ENCODE data around the gene ARFGAP2.
"Not testable (repeated sequence)": the region's sequence is repeated elsewhere in the genome, so short reads cannot be mapped to it uniquely, and the experiment has no call there.

The ARFGAP2 gene

DNA sequence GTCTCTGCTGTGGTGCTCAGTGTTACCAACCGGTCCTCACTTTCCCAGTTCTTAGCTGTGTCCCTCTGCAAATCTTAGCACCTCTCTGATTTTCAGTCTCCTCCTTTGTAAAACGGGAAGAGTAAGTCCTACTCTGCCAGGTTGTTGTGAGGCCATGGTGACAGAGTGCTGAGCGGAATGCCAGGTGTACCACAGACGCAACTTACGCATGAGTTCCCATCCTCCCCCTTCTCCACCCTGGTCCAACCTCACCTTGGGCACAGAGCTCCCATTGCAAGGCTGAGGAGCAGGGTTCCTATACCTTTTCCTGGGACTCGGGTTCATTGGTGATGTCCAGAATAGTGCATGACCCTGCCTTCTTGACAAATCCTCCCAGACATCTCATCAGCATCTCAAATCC, 30.8 kb upstream of the ARFGAP2 start:
- Histone ChIP-seq H3K4me1 (ENCODE audit: control insufficient read depth, insufficient read depth, low read length) (peaks cover 7% of the 10 kb centered on the region), H3K36me3 (ENCODE audit: control insufficient read depth, insufficient read depth, low read length) (no peaks in the 10 kb centered on the region), H3K27me3 (ENCODE audit: control insufficient read depth, insufficient read depth, low read length) (no peaks in the 10 kb centered on the region), H3K9ac (ENCODE audit: low read depth, low read length) (no peak overlapping the region), H3K9me3 (ENCODE audit: control insufficient read depth, insufficient read depth, low read length) (no peaks in the 10 kb centered on the region), H3K4me3 (ENCODE audit: low read depth, low read length) (no peak overlapping the region)

DNA sequence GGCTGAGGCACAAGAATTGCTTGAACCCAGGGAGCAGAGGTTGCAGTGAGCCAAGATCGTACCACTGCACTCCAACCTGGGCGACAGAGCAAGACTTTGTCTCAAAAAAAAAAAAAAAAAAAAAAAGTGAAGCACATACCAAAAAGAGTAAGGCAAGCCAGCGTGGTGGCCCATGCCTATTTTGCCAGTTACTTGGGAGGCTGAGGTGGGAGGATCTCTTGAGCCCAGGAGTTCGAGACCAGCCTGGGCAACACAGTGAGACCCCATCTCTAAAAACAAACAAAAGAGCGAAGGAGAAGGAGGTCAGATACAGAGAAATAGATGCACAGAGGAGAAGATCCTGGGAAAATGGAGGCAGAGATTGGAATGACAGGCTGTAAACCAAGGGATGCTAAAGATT, 29.9 kb upstream of the ARFGAP2 start:
- H3K9me3 ChIP-seq (ENCODE audit: control insufficient read depth, insufficient read depth, low read length); H3K36me3 ChIP-seq (ENCODE audit: control insufficient read depth, insufficient read depth, low read length); H3K4me3 ChIP-seq (ENCODE audit: low read depth, low read length); H3K27me3 ChIP-seq (ENCODE audit: control insufficient read depth, insufficient read depth, low read length); H3K9ac ChIP-seq (ENCODE audit: low read depth, low read length); H3K4me1 ChIP-seq (ENCODE audit: control insufficient read depth, insufficient read depth, low read length): not testable (repeated sequence)

DNA sequence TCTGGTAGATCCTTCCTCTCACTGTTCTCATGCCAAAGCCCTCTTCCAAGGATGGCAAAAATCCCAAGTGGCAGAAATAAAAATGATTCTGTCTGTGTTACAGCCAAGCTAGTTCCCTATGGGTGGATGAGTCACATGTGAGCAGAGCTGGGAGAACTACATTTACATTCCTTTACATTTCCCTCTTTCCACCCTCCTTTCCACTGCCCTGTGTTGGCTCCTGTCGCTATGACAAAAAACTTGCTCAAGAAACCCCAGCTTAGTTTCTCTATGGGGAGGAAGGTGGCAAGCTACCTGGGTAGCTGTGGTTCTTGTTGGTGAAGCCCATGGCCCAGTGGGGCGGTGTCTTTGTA, 27.9 kb upstream of the ARFGAP2 start:
- H3K4me3 ChIP-seq (ENCODE audit: low read depth, low read length): no peak overlapping the region

DNA sequence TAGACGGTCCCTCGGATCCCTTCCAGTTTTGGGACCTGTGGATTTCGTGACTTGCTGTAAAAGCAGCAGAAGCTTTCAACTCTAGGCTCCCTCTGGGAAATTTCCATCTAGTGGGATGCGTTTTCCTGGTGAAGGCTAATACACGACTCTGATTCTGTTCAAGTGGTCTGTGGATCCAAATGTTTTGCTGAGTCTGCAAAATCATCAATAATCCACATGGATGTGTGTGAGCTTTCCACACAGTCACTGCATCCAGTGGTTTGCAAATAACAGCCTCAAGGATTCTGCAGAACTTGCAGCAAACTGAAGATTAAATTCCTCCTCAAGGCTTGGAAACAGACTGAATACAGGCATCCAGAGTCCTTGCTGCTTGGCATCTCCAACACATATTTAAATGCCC, 25.9 kb upstream of the ARFGAP2 start:
- Histone ChIP-seq H3K9me3 (ENCODE audit: control insufficient read depth, insufficient read depth, low read length) (no peaks in the 10 kb centered on the region), H3K36me3 (ENCODE audit: control insufficient read depth, insufficient read depth, low read length) (no peaks in the 10 kb centered on the region), H3K27me3 (ENCODE audit: control insufficient read depth, insufficient read depth, low read length) (no peaks in the 10 kb centered on the region), H3K4me1 (ENCODE audit: control insufficient read depth, insufficient read depth, low read length) (peaks cover 7% of the 10 kb centered on the region), H3K9ac (ENCODE audit: low read depth, low read length) (no peak overlapping the region), H3K4me3 (ENCODE audit: low read depth, low read length) (no peak overlapping the region)

More for the DNA sequence above, 27.9 kb upstream of the ARFGAP2 start:
- Histone ChIP-seq H3K9ac (ENCODE audit: low read depth, low read length) (no peak overlapping the region), H3K27me3 (ENCODE audit: control insufficient read depth, insufficient read depth, low read length) (no peaks in the 10 kb centered on the region), H3K4me1 (ENCODE audit: control insufficient read depth, insufficient read depth, low read length) (peaks cover 7% of the 10 kb centered on the region), H3K9me3 (ENCODE audit: control insufficient read depth, insufficient read depth, low read length) (no peaks in the 10 kb centered on the region), H3K36me3 (ENCODE audit: control insufficient read depth, insufficient read depth, low read length) (no peaks in the 10 kb centered on the region)

DNA sequence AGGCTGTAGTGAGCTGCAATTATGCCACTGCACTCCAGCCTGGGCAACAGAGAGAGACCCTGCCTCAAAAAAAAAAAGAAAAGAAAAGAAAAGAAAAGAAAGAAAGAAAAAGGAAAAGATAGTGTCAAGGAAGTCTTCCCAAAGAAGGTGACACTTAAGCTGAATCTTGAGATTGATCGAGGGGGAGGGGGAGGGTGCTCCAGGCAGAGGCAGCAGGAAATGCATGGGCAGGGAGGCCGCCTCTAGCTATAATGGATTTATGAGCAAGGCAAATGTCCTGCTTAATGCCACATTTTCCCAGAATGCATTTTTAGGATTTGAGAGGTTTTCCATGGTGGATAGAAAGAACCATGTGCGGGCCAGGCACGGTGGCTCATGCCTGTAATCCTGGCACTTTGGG, 24.3 kb upstream of the ARFGAP2 start:
- H3K9me3 ChIP-seq (ENCODE audit: control insufficient read depth, insufficient read depth, low read length): no peaks in the 10 kb centered on the region
- H3K4me1 ChIP-seq (ENCODE audit: control insufficient read depth, insufficient read depth, low read length): peaks cover 7% of the 10 kb centered on the region
- H3K9ac ChIP-seq (ENCODE audit: low read depth, low read length): no peak overlapping the region
- no peaks in the 10 kb centered on the region for H3K27me3 ChIP-seq (ENCODE audit: control insufficient read depth, insufficient read depth, low read length)
- H3K4me3 ChIP-seq (ENCODE audit: low read depth, low read length): no peak overlapping the region
- H3K36me3 ChIP-seq (ENCODE audit: control insufficient read depth, insufficient read depth, low read length): no peaks in the 10 kb centered on the region

DNA sequence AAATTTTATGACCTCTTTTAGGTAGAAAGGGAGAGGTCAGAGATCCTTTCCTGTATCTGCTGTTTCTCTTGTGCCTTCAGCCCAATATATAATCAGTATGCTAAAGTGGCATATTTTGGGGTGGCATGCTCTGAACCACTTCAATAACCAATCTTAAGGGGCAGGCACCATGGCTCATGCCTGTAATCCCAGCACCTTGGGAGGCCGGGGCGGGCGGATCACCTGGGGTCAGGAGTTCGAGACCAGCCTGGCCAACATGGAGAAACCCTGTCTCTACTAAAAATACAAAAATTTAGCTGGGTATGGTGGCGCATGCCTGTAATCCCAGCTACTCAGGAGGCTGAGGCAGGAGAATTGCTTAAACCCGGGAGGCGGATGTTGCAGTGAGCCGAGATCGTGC, 21.5 kb upstream of the ARFGAP2 start:
- not testable (repeated sequence) for H3K9me3 ChIP-seq (ENCODE audit: control insufficient read depth, insufficient read depth, low read length); H3K9ac ChIP-seq (ENCODE audit: low read depth, low read length); H3K4me1 ChIP-seq (ENCODE audit: control insufficient read depth, insufficient read depth, low read length); H3K4me3 ChIP-seq (ENCODE audit: low read depth, low read length); H3K36me3 ChIP-seq (ENCODE audit: control insufficient read depth, insufficient read depth, low read length); H3K27me3 ChIP-seq (ENCODE audit: control insufficient read depth, insufficient read depth, low read length)

DNA sequence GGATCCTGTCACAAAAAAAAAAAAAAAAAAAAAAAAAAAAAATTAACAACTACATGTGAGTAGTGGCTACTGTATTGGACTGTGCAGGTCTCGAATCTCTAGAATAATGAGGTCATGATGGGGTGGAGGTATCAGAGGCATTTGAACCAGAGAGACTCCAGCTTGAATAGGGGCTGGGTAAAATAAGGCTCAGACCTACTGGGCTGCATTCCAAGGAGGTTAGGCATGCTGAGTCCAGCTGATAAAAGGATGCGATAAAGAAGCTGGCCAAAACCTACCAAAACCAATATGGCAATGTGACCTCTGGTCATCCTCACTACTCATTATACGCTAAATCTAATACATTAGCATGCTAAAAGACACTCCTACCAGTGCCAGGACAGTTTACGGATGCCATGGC, 15.4 kb upstream of the ARFGAP2 start:
- peaks cover 8% of the 10 kb centered on the region for H3K27me3 ChIP-seq (ENCODE audit: control insufficient read depth, insufficient read depth, low read length)
- no peaks in the 10 kb centered on the region for H3K9me3 ChIP-seq (ENCODE audit: control insufficient read depth, insufficient read depth, low read length)
- H3K4me3 ChIP-seq (ENCODE audit: low read depth, low read length): no peak overlapping the region
- no peaks in the 10 kb centered on the region for H3K36me3 ChIP-seq (ENCODE audit: control insufficient read depth, insufficient read depth, low read length)
- H3K4me1 ChIP-seq (ENCODE audit: control insufficient read depth, insufficient read depth, low read length): no peaks in the 10 kb centered on the region
- H3K9ac ChIP-seq (ENCODE audit: low read depth, low read length): no peak overlapping the region

DNA sequence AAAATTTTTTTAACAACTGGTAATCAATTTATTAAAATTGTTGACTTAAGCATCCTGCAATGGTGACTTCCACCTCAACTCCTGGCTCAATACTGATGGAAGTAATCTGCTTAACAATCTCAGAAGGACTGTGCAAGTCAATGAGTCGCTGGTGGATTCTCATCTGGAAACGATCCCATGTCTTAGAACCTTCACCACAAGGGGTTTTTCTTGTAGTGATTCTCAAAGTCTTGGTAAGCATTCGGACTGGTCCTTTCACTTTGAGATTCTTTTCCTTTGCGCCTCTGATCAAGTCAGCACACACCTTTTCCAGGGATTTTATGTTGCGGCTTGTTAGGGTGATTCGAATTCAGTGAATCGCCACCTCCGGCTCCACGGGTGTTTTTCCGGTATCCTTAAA, 14.5 kb upstream of the ARFGAP2 start:
- not testable (repeated sequence) for H3K27me3 ChIP-seq (ENCODE audit: control insufficient read depth, insufficient read depth, low read length); H3K4me3 ChIP-seq (ENCODE audit: low read depth, low read length); H3K9me3 ChIP-seq (ENCODE audit: control insufficient read depth, insufficient read depth, low read length); H3K36me3 ChIP-seq (ENCODE audit: control insufficient read depth, insufficient read depth, low read length); H3K9ac ChIP-seq (ENCODE audit: low read depth, low read length); H3K4me1 ChIP-seq (ENCODE audit: control insufficient read depth, insufficient read depth, low read length)

DNA sequence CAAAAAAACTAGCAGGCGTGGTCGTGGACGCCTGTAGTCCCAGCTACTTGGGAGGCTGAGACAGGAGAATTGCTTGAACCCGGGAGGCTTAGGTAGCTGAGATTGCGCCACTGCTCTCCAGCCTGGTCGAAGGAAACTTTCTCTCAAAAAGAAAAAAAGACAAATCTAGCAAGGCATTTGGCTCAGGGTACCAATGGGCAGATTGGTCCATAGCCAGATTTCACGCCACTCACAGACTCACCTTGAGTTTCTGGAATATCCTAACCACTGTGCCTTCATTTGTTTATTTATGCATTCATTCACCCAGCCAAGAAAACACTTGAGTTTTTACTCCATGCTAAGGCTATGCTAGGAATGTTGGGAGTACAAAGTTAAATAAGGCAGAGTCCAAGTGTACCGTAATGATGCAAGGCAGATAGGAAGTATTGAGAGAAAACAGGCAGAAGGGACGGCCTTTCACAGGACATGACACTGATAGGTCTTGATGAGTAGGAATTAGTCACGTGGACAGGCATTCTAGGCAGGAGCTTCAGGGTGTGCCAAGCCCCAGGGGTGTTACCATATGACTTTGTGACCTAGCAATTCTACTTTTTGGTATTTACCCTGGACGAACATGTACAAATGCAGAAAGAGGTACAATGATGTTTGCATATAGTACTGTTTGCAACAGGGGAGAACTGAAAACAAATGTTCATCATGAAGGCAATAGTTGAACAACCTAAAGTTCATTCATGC, 12.6 kb upstream of the ARFGAP2 start:
- peaks cover 2% of the 10 kb centered on the region for H3K4me1 ChIP-seq (ENCODE audit: control insufficient read depth, insufficient read depth, low read length)
- no peak overlapping the region for H3K4me3 ChIP-seq (ENCODE audit: low read depth, low read length)
- H3K27me3 ChIP-seq (ENCODE audit: control insufficient read depth, insufficient read depth, low read length): peaks cover 8% of the 10 kb centered on the region
- no peak overlapping the region for H3K9ac ChIP-seq (ENCODE audit: low read depth, low read length)
- no peaks in the 10 kb centered on the region for H3K9me3 ChIP-seq (ENCODE audit: control insufficient read depth, insufficient read depth, low read length)
- no peaks in the 10 kb centered on the region for H3K36me3 ChIP-seq (ENCODE audit: control insufficient read depth, insufficient read depth, low read length)

DNA sequence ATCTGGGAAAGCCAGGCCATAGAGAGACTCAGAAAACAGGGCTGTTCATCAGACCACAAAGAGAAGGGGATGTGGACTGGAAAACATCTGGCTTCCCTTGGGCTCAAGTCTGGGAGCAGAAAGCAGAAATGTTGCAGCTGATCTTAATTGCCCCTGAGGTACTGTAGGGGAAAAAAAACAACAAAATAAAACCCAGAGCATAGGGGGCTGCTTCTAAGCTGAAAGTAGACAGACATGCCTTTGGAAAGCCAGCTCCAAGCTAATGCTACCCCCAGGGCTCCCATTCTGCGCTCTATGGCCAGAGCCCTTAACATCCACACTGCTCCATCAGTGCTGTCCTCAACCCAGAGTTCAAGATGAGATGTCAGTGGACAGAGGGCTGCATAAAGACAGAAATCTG, 11.6 kb upstream of the ARFGAP2 start:
- Histone ChIP-seq H3K9ac (ENCODE audit: low read depth, low read length) (no peak overlapping the region), H3K4me3 (ENCODE audit: low read depth, low read length) (no peak overlapping the region), H3K4me1 (ENCODE audit: control insufficient read depth, insufficient read depth, low read length) (peaks cover 5% of the 10 kb centered on the region), H3K27me3 (ENCODE audit: control insufficient read depth, insufficient read depth, low read length) (peaks cover 8% of the 10 kb centered on the region), H3K36me3 (ENCODE audit: control insufficient read depth, insufficient read depth, low read length) (peaks cover 4% of the 10 kb centered on the region), H3K9me3 (ENCODE audit: control insufficient read depth, insufficient read depth, low read length) (no peaks in the 10 kb centered on the region)

DNA sequence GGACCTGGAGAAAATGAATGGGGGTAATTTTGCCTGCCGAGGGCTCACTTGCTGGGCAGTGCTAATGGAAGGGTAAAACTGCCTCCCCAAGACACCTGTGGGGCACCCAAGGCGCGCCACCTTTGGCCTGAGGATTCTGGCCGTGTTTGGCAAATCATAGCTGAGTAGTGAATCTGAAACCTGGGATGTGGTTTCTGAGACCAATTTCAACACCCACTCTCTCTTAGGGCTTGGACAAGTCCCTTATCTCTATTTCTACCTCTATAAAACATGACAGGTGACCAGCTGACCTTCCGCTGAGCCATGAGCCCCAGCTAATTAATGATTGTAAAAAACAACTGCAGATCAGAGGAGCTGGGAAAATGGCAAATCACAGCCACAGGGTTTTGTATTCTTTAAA, 11.0 kb upstream of the ARFGAP2 start:
- Histone ChIP-seq H3K9me3 (ENCODE audit: control insufficient read depth, insufficient read depth, low read length) (no peaks in the 10 kb centered on the region), H3K36me3 (ENCODE audit: control insufficient read depth, insufficient read depth, low read length) (peaks cover 5% of the 10 kb centered on the region), H3K4me1 (ENCODE audit: control insufficient read depth, insufficient read depth, low read length) (peaks cover 5% of the 10 kb centered on the region), H3K27me3 (ENCODE audit: control insufficient read depth, insufficient read depth, low read length) (peaks cover 8% of the 10 kb centered on the region), H3K4me3 (ENCODE audit: low read depth, low read length) (peak overlapping the region; percentile 66), H3K9ac (ENCODE audit: low read depth, low read length) (no peak overlapping the region)

DNA sequence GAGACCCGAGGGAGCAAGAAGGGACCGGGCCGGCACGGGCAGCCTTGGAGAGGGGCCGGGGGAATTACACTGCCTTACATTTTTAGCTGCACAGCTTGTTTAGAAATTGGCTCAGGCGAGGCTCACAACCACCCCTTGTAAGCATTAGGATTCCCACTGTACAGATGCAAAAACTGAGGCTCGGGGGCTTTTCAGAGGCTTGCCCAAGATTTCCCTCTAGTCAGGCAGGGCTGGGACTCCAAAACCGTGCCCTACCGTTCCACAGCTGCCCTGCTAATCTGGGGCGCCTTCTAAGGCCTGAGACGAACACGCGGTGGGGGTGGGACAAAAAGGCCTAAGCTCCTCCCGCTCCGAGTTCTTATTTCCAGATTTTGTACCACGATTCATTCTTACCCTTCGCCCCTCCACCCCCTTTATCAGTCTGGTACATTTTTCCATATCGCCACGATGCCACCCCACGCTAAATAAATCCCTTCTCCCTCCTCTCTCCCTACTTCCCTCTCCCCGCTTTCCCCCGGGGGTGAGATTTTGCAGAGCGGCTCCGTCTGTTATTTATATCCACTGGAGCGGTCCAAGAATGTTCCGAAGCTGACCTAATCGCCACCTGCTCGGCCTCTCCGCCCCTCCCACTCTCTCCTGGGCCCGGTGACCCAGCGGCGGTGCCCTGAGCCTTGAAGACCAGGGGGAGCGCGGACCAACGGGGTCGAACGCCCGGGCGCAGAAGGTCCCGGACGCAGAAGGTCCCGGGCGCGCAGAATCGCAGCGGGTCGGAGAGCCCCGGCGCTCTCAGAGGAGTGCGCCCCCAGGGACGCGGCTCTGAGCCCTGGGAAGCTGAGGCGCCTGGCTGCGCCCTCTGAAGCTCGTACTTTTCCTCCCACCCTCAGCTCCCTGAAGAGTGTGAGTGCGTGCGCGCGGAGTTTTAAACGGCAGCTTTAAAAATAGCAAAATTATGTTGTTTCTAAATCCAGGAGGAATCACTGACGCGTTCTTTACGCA, 10.3 kb upstream of the ARFGAP2 start:
- Histone ChIP-seq H3K9me3 (ENCODE audit: control insufficient read depth, insufficient read depth, low read length) (no peaks in the 10 kb centered on the region), H3K36me3 (ENCODE audit: control insufficient read depth, insufficient read depth, low read length) (peaks cover 5% of the 10 kb centered on the region), H3K9ac (ENCODE audit: low read depth, low read length) (peak overlapping the region; percentile 14)

More for the DNA sequence above, 10.3 kb upstream of the ARFGAP2 start:
- Histone ChIP-seq H3K4me1 (ENCODE audit: control insufficient read depth, insufficient read depth, low read length) (peaks cover 5% of the 10 kb centered on the region), H3K4me3 (ENCODE audit: low read depth, low read length) (peak overlapping the region; percentile 66), H3K27me3 (ENCODE audit: control insufficient read depth, insufficient read depth, low read length) (peaks cover 8% of the 10 kb centered on the region)

Data from iPS-15b (cell line).